ENCODE data around the gene LRIG1. TPM values are rescaled to one million over a fixed set of nuclear protein-coding genes. Genes with fewer than 3 reads are reported as not detected.
A peak's percentile ranks its signal among the peaks of the same experiment; 100 is the strongest.

The LRIG1 gene
- total and polyA plus RNA-seq, 5 donors from 2014 or later, result 46.7 to 81.3 (median 67.3) TPM

DNA sequence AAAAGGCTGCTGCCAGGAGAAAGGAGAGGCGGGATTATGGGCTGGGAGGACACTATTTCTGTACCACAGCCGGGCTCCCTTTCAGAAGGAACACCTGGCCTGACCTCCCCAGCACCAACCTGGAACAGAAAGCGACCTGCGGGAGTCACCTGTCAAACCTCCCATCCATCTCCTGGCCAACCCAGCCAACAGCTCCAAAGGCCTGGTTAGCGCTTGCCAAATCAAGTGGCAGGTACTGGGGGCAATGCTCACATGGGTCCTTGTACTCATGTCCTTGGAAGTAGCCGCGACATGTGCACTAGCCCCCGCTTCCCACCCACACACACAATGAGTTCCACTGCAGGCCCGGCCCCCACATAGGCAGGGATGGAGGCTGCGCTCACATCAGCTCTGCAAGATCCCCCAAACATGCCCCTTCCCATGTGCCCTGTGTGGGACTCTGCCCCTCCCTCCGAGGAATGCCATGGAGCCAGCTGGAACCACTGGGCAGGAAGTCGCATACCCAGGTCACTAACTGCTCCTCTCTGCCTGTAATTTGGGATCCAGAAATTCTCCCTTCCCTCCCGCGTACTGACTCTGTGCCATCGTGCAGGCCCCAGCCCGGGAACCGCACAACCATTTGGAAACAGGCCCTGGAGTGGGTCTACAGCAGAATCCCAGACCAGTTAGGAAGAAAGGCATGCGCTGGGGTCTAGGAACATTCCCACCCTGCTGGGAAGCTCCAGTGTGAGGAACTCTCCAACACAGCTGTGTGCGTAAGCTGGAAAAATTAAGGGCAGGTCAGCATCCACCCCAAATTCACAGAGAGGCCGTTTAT is 98.9 kb downstream of the LRIG1 start:
- Mint-ChIP-seq H3K27me3 (no peaks in the 10 kb centered on the region), H3K9me3 (no peaks in the 10 kb centered on the region), H3K4me3 (no peak overlapping the region), H3K4me1 (peaks cover 0 to 15% (median 3%) of the 10 kb centered on the region in 4 donors), H3K27ac (no peak overlapping the region), H3K36me3 (peaks cover 19% of the 10 kb centered on the region)
- Histone ChIP-seq H3K9me3 (ENCODE audit: control insufficient read depth in 2 of 2, low read length in 2 of 2) (no peaks in the 10 kb centered on the region), H3K4me3 (ENCODE audit: low read depth, low read length) (no peak overlapping the region), H3K27ac (ENCODE audit: insufficient read depth, low read length, poor library complexity, severe bottlenecking) (no peak overlapping the region), H3K36me3 (ENCODE audit: control insufficient read depth, insufficient read depth, low read length) (peaks cover 73% of the 10 kb centered on the region), H3K27me3 (ENCODE audit: control insufficient read depth, insufficient read depth, low read length) (no peaks in the 10 kb centered on the region), H3K4me1 (ENCODE audit: control insufficient read depth, insufficient read depth, low read length, poor library complexity, severe bottlenecking) (no peaks in the 10 kb centered on the region)
- ATAC-seq (ENCODE audit: low read depth in 2 of 2), result no peak
- no peak for DNase-seq

DNA sequence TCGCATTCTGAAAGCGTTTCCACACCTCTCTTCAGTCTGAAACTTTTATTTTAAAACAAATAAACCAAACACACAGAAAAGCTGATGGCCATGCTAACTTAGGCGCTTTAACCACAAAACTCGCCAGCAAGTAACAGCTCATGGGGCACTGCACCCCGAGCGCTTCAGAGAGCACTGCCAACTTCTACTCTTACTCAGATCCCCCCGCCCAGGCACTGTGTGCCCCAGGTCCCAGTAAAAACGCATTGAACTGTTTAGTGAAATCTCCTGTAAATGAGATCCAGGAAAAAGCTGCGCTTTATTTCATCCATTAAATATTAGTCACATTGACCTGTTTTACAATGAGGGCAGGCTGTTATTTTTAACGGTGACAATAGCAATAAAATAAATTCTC is 99.7 kb downstream of the LRIG1 start:
- Histone ChIP-seq H3K9me3 (ENCODE audit: control insufficient read depth in 2 of 2, low read length in 2 of 2) (no peaks in the 10 kb centered on the region), H3K4me3 (ENCODE audit: low read depth, low read length) (no peak overlapping the region), H3K27ac (ENCODE audit: insufficient read depth, low read length, poor library complexity, severe bottlenecking) (no peak overlapping the region), H3K36me3 (ENCODE audit: control insufficient read depth, insufficient read depth, low read length) (peaks cover 73% of the 10 kb centered on the region), H3K4me1 (ENCODE audit: control insufficient read depth, insufficient read depth, low read length, poor library complexity, severe bottlenecking) (no peaks in the 10 kb centered on the region), H3K27me3 (ENCODE audit: control insufficient read depth, insufficient read depth, low read length) (no peaks in the 10 kb centered on the region)
- ATAC-seq (ENCODE audit: low read depth in 2 of 2) (no peak), DNase-seq (no peak)
- Mint-ChIP-seq H3K4me1 (peaks cover 0 to 15% (median 3%) of the 10 kb centered on the region in 4 donors), H3K9me3 (no peaks in the 10 kb centered on the region), H3K4me3 (no peak overlapping the region), H3K36me3 (peaks cover 26% of the 10 kb centered on the region), H3K27ac (peak overlapping the region in 1 of 3 donors; percentile 59), H3K27me3 (no peaks in the 10 kb centered on the region)

DNA sequence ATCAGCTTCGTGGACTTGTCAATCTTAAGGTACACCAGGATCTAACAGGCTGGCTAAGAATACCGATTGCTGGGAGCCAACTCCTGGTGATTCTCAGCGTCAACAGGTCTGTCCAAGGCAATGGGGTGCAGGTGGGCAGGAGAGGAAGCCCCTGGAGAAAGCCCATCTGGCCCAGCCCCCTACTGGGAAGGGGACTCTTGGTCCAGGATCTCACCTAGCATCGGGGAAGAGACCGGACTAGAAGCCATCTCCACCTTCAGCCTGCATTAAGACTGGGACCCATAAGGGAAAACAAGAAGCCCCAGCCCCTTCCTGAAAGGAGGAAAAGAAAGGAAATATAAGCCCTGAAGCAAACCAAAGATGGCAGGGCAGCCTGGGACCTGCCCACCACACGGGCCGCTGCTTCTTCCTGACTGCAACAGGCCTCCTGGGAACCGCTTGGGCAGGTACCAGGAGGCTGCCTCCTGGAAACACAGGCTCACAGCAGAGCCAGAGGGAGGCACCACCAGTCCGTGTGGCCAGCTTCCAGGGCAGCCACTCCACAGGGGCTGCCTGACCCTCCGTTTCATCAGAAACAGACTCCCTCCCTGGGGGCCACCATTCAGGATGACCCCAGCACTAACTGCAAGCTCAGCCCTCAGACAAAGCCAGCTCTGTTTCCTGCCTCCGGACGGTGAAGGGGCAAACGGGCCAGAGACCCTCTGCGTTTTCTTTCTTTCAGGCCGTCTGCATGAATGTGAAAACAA is 100.2 kb downstream of the LRIG1 start:
- Mint-ChIP-seq H3K4me3 (no peak overlapping the region), H3K36me3 (peaks cover 26% of the 10 kb centered on the region), H3K9me3 (no peaks in the 10 kb centered on the region), H3K27ac (peak overlapping the region in 1 of 3 donors; percentile 65), H3K4me1 (peaks cover 0 to 15% (median 3%) of the 10 kb centered on the region in 4 donors), H3K27me3 (no peaks in the 10 kb centered on the region)
- Histone ChIP-seq H3K27me3 (ENCODE audit: control insufficient read depth, insufficient read depth, low read length) (no peaks in the 10 kb centered on the region), H3K36me3 (ENCODE audit: control insufficient read depth, insufficient read depth, low read length) (peaks cover 73% of the 10 kb centered on the region), H3K9me3 (ENCODE audit: control insufficient read depth in 2 of 2, low read length in 2 of 2) (no peaks in the 10 kb centered on the region), H3K27ac (ENCODE audit: insufficient read depth, low read length, poor library complexity, severe bottlenecking) (no peak overlapping the region), H3K4me1 (ENCODE audit: control insufficient read depth, insufficient read depth, low read length, poor library complexity, severe bottlenecking) (no peaks in the 10 kb centered on the region), H3K4me3 (ENCODE audit: low read depth, low read length) (no peak overlapping the region)
- ATAC-seq (ENCODE audit: low read depth in 2 of 2) (no peak), DNase-seq (no peak)

DNA sequence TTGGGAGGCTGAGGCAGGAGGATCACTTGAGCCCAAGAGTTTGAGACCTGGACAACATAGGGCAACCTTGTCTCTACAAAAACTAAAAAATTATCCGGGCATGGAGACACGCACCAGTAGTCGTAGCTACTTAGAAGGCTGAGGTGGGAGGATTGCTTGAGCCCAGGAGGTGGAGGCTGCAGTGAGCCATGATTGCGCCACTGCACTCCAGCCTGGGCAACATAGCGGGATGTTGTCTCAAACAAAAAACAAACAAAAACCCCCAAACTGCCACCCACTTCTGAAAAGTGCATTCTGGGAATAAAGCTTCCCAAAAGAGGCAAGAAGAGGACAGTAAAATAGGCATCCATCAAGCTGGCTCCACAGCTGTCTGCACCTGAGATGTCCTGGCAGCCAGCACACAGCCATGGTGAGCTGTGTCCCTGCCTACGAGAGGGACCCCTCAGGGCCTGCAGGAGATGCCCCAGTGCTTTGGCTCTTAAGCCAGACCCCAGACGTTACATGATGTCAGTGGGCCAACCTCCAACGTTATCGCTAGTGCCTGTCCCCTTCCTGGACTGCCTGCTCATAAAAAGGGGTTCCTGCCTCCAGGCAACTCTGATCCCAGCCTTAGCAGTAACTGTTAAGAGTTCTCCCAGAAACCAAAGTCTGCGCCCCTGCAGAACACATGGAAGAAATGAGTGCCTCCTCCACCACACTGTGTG is 101.1 kb downstream of the LRIG1 start:
- peaks cover 30% of the 10 kb centered on the region for H3K36me3 Mint-ChIP-seq
- ATAC-seq (ENCODE audit: low read depth in 2 of 2) (no peak), DNase-seq (no peak)

DNA sequence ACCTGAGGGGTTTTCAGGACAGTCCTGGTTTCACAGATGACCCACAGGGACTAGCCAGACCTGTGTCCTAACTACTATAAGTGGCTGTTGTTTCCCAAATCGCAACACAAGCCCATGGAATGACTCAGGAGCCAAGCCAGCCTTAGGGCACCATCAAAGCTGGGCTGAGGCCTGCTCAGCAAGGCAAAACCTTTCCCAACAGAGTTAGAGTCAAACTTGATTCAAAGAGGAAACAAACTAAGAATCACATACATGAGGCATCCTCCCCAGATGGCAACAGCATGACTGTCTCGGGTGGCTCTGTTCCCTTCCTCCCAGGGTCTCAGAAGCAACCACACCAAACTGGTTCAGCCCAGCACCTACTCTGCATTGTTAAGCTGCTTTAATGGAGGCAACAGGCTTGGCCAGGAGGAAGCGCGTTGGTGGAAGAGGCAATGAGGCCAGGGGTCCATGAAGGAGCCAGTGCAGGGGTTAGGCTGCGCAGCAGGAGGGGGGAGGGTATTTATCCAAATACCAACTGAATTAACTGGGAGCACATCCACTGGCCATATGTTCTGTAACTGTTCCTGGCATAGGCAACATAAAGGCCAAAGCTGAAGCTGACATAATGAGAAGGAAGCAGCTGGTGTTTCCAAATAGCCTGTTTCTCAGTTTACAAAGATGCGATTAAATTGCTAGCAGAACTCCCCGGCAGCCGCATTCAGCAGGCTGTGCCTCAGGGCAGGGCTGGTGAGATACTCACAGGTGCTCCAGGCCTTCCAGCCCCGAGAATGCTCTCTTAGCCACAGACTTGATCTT is 102.4 kb downstream of the LRIG1 start:
- H3K4me3 Mint-ChIP-seq, result no peak overlapping the region
- peaks cover 39% of the 10 kb centered on the region for H3K36me3 Mint-ChIP-seq
- DNase-seq, result no peak
- Histone ChIP-seq H3K27ac (ENCODE audit: insufficient read depth, low read length, poor library complexity, severe bottlenecking) (no peak overlapping the region), H3K4me3 (ENCODE audit: low read depth, low read length) (no peak overlapping the region), H3K9me3 (ENCODE audit: control insufficient read depth in 2 of 2, low read length in 2 of 2) (no peaks in the 10 kb centered on the region), H3K4me1 (ENCODE audit: control insufficient read depth, insufficient read depth, low read length, poor library complexity, severe bottlenecking) (peaks cover 14% of the 10 kb centered on the region), H3K36me3 (ENCODE audit: control insufficient read depth, insufficient read depth, low read length) (peaks cover 62% of the 10 kb centered on the region), H3K27me3 (ENCODE audit: control insufficient read depth, insufficient read depth, low read length) (no peaks in the 10 kb centered on the region)
- H3K27me3 Mint-ChIP-seq, result no peaks in the 10 kb centered on the region
- H3K9me3 Mint-ChIP-seq, result no peaks in the 10 kb centered on the region
- ATAC-seq (ENCODE audit: low read depth in 2 of 2), result no peak
- H3K4me1 Mint-ChIP-seq, result peaks cover 8 to 35% (median 21%) of the 10 kb centered on the region in 4 donors
- H3K27ac Mint-ChIP-seq, result peak overlapping the region; percentile 67 to 85 (median 79)

More for the DNA sequence above, 101.1 kb downstream of the LRIG1 start:
- H3K27me3 Mint-ChIP-seq, result no peaks in the 10 kb centered on the region
- Histone ChIP-seq H3K9me3 (ENCODE audit: control insufficient read depth in 2 of 2, low read length in 2 of 2) (no peaks in the 10 kb centered on the region), H3K27me3 (ENCODE audit: control insufficient read depth, insufficient read depth, low read length) (no peaks in the 10 kb centered on the region), H3K27ac (ENCODE audit: insufficient read depth, low read length, poor library complexity, severe bottlenecking) (no peak overlapping the region), H3K36me3 (ENCODE audit: control insufficient read depth, insufficient read depth, low read length) (peaks cover 70% of the 10 kb centered on the region), H3K4me1 (ENCODE audit: control insufficient read depth, insufficient read depth, low read length, poor library complexity, severe bottlenecking) (peaks cover 2% of the 10 kb centered on the region), H3K4me3 (ENCODE audit: low read depth, low read length) (no peak overlapping the region)
- peaks cover 0 to 23% (median 8%) of the 10 kb centered on the region in 4 donors for H3K4me1 Mint-ChIP-seq
- no peaks in the 10 kb centered on the region for H3K9me3 Mint-ChIP-seq
- no peak overlapping the region for H3K4me3 Mint-ChIP-seq
- peak overlapping the region in 1 of 3 donors; percentile 65 for H3K27ac Mint-ChIP-seq

DNA sequence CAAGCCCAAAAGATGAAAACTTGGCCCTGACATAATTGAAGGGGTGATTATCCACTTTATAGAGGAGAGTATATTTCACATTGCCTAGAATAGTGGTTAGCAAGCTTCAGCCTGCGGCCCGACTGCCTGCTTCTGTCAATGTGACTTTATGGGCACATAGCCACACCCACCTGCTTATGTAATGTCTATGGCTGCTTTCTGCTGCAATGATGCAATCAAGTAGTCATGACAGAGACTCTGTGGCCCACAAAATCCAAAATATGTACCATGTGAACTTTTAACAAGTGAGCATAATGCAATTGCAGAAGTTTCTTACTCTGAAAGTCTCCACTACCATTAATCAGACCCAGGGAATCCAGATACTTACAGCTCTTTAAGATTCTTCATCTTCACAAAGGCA is 103.1 kb downstream of the LRIG1 start:
- H3K27me3 Mint-ChIP-seq, result no peaks in the 10 kb centered on the region
- no peak for ATAC-seq (ENCODE audit: low read depth in 2 of 2)
- H3K4me1 Mint-ChIP-seq, result peaks cover 8 to 37% (median 25%) of the 10 kb centered on the region in 4 donors
- DNase-seq, result no peak
- H3K36me3 ChIP-seq (ENCODE audit: control insufficient read depth, insufficient read depth, low read length), result peaks cover 60% of the 10 kb centered on the region
- H3K9me3 Mint-ChIP-seq, result no peaks in the 10 kb centered on the region
- no peak overlapping the region for H3K4me3 ChIP-seq (ENCODE audit: low read depth, low read length)
- H3K27ac Mint-ChIP-seq, result peak overlapping the region; percentile 67 to 85 (median 79)
- H3K4me3 Mint-ChIP-seq, result no peak overlapping the region
- H3K27me3 ChIP-seq (ENCODE audit: control insufficient read depth, insufficient read depth, low read length), result no peaks in the 10 kb centered on the region
- peaks cover 37% of the 10 kb centered on the region for H3K36me3 Mint-ChIP-seq
- H3K9me3 ChIP-seq (ENCODE audit: control insufficient read depth in 2 of 2, low read length in 2 of 2), result no peaks in the 10 kb centered on the region
- H3K27ac ChIP-seq (ENCODE audit: insufficient read depth, low read length, poor library complexity, severe bottlenecking), result no peak overlapping the region
- peaks cover 20% of the 10 kb centered on the region for H3K4me1 ChIP-seq (ENCODE audit: control insufficient read depth, insufficient read depth, low read length, poor library complexity, severe bottlenecking)

DNA sequence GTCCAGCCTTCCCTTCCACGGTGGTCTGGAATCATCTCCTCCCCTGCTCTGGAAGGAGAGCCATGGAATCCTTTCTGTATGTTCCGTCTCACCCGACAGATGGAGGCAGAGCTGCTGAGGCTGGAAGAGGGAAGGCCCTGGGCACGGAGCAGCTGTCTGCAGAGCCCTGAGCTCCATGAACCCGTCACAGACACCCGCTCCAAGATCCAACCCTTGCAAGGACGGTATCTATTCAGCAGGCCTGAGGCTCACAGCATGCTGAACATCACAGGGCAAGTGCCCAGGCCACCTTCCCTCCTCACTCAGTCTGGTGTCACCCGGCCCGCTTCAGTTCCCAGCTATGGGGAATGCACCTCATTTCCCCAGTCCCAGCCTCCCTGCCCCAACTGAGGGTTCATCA is 103.9 kb downstream of the LRIG1 start:
- Mint-ChIP-seq H3K36me3 (peaks cover 46% of the 10 kb centered on the region), H3K9me3 (peaks cover 0 to 2% (median 0%) of the 10 kb centered on the region in 7 donors), H3K4me1 (peaks cover 10 to 42% (median 33%) of the 10 kb centered on the region in 4 donors), H3K4me3 (no peak overlapping the region), H3K27ac (peak overlapping the region; percentile 42 to 79 (median 72)), H3K27me3 (no peaks in the 10 kb centered on the region)
- Histone ChIP-seq H3K27ac (ENCODE audit: insufficient read depth, low read length, poor library complexity, severe bottlenecking) (no peak overlapping the region), H3K9me3 (ENCODE audit: control insufficient read depth in 2 of 2, low read length in 2 of 2) (no peaks in the 10 kb centered on the region), H3K27me3 (ENCODE audit: control insufficient read depth, insufficient read depth, low read length) (no peaks in the 10 kb centered on the region), H3K4me1 (ENCODE audit: control insufficient read depth, insufficient read depth, low read length, poor library complexity, severe bottlenecking) (peaks cover 29% of the 10 kb centered on the region), H3K4me3 (ENCODE audit: low read depth, low read length) (no peak overlapping the region), H3K36me3 (ENCODE audit: control insufficient read depth, insufficient read depth, low read length) (peaks cover 62% of the 10 kb centered on the region)
- DNase-seq (no peak), ATAC-seq (ENCODE audit: low read depth in 2 of 2) (no peak)

Data from CD4-positive, CD25-positive, alpha-beta regulatory T cell (primary cell).